Liver (tissue), 3 donors: ENCODE data around the gene CFAP74.

Experiments
- EGR1 ChIP-seq, 2 donors: IDR thresholded peaks; 2 replicates each; pipeline ENCODE4 v1.6.1; 2016 to 2018; ENCODE audit warnings: antibody characterized with exemption in 2 of 2, low read depth in 2 of 2
- JUND ChIP-seq, 2 donors: IDR thresholded peaks; 2 replicates each; pipeline ENCODE4 v1.6.1; 2016; ENCODE audit warnings: antibody characterized with exemption in 2 of 2
- TF ChIP-seq, protein P1 (sequence below): fragments of 150-350 bp; IDR thresholded peaks from 2 replicates; pipeline ENCODE4 v1.5.1; 2017; ENCODE audit warnings: improper control_type of control experiment, low read depth, low read length; ENCODE audit not compliant: missing input control
- TF ChIP-seq, protein P2 (sequence below): IDR thresholded peaks from 2 replicates; pipeline ENCODE4 v1.6.1; 2016; ENCODE audit warnings: antibody characterized with exemption
- TF ChIP-seq, protein P3 (sequence below): IDR thresholded peaks from 2 replicates; pipeline ENCODE4 v1.6.1; 2016; ENCODE audit warnings: antibody characterized with exemption
- donor health status: healthy.
- donor health status: healthy.

DNA sequence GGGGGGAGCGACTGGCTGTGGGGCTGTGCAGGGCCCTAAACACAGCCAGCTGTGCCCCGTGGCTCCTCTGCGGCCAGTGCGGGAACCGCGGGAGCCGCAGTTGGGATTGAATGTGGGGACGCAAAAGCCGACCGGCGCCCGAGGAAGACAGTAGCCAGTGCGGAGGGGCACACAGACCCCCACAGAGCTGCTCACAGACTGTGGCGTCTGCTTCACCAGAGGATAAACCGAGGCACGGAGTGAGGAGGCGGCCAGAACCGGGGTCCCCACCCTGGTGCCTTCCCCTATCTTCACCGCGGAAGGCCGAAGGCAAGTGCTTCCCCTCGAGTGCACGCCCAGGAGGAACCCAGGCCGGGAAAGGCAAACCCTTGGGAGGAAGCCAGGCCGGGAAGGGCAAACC is 75.8 kb downstream of the CFAP74 start:
- TF ChIP-seq, protein P1, sequence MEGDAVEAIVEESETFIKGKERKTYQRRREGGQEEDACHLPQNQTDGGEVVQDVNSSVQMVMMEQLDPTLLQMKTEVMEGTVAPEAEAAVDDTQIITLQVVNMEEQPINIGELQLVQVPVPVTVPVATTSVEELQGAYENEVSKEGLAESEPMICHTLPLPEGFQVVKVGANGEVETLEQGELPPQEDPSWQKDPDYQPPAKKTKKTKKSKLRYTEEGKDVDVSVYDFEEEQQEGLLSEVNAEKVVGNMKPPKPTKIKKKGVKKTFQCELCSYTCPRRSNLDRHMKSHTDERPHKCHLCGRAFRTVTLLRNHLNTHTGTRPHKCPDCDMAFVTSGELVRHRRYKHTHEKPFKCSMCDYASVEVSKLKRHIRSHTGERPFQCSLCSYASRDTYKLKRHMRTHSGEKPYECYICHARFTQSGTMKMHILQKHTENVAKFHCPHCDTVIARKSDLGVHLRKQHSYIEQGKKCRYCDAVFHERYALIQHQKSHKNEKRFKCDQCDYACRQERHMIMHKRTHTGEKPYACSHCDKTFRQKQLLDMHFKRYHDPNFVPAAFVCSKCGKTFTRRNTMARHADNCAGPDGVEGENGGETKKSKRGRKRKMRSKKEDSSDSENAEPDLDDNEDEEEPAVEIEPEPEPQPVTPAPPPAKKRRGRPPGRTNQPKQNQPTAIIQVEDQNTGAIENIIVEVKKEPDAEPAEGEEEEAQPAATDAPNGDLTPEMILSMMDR, result no peak
- TF ChIP-seq, protein P2, sequence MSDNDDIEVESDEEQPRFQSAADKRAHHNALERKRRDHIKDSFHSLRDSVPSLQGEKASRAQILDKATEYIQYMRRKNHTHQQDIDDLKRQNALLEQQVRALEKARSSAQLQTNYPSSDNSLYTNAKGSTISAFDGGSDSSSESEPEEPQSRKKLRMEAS, result no peak
- TF ChIP-seq EGR1 (IDR thresholded peaks at IDR 0.05; ENCODE audit: low read depth in 2 of 2) (no peak), JUND (IDR thresholded peaks at IDR 0.05) (no peak)
- TF ChIP-seq, protein P3, sequence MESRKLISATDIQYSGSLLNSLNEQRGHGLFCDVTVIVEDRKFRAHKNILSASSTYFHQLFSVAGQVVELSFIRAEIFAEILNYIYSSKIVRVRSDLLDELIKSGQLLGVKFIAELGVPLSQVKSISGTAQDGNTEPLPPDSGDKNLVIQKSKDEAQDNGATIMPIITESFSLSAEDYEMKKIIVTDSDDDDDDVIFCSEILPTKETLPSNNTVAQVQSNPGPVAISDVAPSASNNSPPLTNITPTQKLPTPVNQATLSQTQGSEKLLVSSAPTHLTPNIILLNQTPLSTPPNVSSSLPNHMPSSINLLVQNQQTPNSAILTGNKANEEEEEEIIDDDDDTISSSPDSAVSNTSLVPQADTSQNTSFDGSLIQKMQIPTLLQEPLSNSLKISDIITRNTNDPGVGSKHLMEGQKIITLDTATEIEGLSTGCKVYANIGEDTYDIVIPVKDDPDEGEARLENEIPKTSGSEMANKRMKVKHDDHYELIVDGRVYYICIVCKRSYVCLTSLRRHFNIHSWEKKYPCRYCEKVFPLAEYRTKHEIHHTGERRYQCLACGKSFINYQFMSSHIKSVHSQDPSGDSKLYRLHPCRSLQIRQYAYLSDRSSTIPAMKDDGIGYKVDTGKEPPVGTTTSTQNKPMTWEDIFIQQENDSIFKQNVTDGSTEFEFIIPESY, result no peak
